T-helper 1 cell treated with Interleukin-12 subunit alpha and Interleukin-12 subunit beta and Interleukin-4 antibody, amounts not matched to agents 30 μg/mL and 1 μg/mL, for 36 hours (primary cell): ENCODE data around the gene KIAA1191.

Experiments used
- H3K27ac Mint-ChIP-seq: one replicate; pipeline ENCODE4 v1.8.0; 2021; ENCODE audit warnings: mild to moderate bottlenecking, mixed read lengths
- H3K27me3 Mint-ChIP-seq: one replicate; pipeline ENCODE4 v1.8.0; 2021; ENCODE audit warnings: low read depth, mixed read lengths
- H3K36me3 Mint-ChIP-seq: one replicate; pipeline ENCODE4 v1.8.0; 2021; ENCODE audit warnings: low read depth, mixed read lengths
- H3K4me1 Mint-ChIP-seq: one replicate; pipeline ENCODE4 v1.8.0; 2021; ENCODE audit warnings: low read depth, mixed read lengths
- H3K4me3 Mint-ChIP-seq: one replicate; pipeline ENCODE4 v1.8.0; 2021; ENCODE audit warnings: mild to moderate bottlenecking, moderate library complexity, mixed read lengths
- H3K9me3 Mint-ChIP-seq: one replicate; pipeline ENCODE4 v1.8.0; 2021; ENCODE audit warnings: mixed read lengths

Gene KIAA1191

GRCh38 chr5:176383248-176383905 is 21.8 kb upstream of the KIAA1191 start:
- Mint-ChIP-seq H3K4me3 (no peak overlapping the region), H3K4me1 (peaks cover 19% of the 10 kb centered on the region), H3K9me3 (no peaks in the 10 kb centered on the region), H3K36me3 (peaks cover 32% of the 10 kb centered on the region), H3K27me3 (no peaks in the 10 kb centered on the region), H3K27ac (no peak overlapping the region)

GRCh38 chr5:176382721-176383120 is 21.2 kb upstream of the KIAA1191 start:
- H3K27ac Mint-ChIP-seq = no peak overlapping the region
- H3K4me3 Mint-ChIP-seq = no peak overlapping the region
- no peaks in the 10 kb centered on the region for H3K9me3 Mint-ChIP-seq
- H3K36me3 Mint-ChIP-seq = peaks cover 30% of the 10 kb centered on the region
- no peaks in the 10 kb centered on the region for H3K27me3 Mint-ChIP-seq
- H3K4me1 Mint-ChIP-seq = peaks cover 19% of the 10 kb centered on the region

- Mint-ChIP-seq H3K9me3 (no peaks in the 10 kb centered on the region), H3K36me3 (peaks cover 29% of the 10 kb centered on the region), H3K4me3 (no peak overlapping the region), H3K27me3 (no peaks in the 10 kb centered on the region), H3K4me1 (peaks cover 11% of the 10 kb centered on the region), H3K27ac (no peak overlapping the region)
Measured at GRCh38 chr5:176381979-176382378, 20.4 kb upstream of the KIAA1191 start.

- Mint-ChIP-seq H3K4me1 (peaks cover 7% of the 10 kb centered on the region), H3K27me3 (no peaks in the 10 kb centered on the region), H3K36me3 (peaks cover 27% of the 10 kb centered on the region), H3K4me3 (no peak overlapping the region), H3K9me3 (no peaks in the 10 kb centered on the region), H3K27ac (no peak overlapping the region)
Measured at GRCh38 chr5:176381423-176381822, 19.9 kb upstream of the KIAA1191 start.

GRCh38 chr5:176379881-176380280 is 18.3 kb upstream of the KIAA1191 start:
- no peak overlapping the region for H3K4me3 Mint-ChIP-seq
- H3K27ac Mint-ChIP-seq = no peak overlapping the region
- H3K27me3 Mint-ChIP-seq = no peaks in the 10 kb centered on the region
- no peaks in the 10 kb centered on the region for H3K4me1 Mint-ChIP-seq
- no peaks in the 10 kb centered on the region for H3K9me3 Mint-ChIP-seq
- peaks cover 21% of the 10 kb centered on the region for H3K36me3 Mint-ChIP-seq

DNA sequence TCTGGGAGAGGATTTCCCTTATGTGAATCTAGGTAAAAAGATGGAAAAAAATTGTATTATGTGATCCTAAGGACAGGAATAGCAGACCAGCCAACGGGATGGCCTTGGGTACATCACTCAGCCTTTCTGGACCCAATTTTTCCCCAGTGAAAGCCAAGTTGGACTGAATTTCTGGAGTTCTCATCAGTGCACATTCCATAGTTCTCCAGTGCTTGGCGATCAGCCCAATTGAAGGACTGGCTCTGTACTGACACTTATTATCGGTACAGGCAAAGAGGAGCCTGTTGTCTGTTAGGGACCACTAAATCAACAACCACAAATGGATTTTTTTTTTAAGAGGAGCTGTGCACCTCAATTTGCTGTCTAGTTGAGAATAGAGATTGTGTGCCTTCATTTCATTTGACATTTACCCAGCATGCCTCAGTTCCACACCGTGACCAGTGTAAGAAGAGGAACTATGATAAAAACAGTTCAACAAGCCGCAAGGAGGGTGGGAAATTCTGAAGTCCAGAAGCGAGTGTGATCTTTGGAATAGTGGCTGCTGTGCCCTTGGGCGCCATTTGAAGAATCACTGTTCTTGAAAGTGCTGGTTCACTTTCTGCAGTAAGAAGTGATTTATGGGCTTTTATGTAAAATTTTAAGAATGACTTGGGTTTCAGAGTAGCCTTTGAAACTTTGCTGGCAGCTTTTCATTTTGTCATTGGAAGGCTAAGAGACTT is 11.7 kb upstream of the KIAA1191 start:
- Mint-ChIP-seq H3K4me1 (no peaks in the 10 kb centered on the region), H3K27me3 (no peaks in the 10 kb centered on the region), H3K27ac (no peak overlapping the region), H3K36me3 (peaks cover 8% of the 10 kb centered on the region), H3K9me3 (no peaks in the 10 kb centered on the region), H3K4me3 (no peak overlapping the region)

DNA sequence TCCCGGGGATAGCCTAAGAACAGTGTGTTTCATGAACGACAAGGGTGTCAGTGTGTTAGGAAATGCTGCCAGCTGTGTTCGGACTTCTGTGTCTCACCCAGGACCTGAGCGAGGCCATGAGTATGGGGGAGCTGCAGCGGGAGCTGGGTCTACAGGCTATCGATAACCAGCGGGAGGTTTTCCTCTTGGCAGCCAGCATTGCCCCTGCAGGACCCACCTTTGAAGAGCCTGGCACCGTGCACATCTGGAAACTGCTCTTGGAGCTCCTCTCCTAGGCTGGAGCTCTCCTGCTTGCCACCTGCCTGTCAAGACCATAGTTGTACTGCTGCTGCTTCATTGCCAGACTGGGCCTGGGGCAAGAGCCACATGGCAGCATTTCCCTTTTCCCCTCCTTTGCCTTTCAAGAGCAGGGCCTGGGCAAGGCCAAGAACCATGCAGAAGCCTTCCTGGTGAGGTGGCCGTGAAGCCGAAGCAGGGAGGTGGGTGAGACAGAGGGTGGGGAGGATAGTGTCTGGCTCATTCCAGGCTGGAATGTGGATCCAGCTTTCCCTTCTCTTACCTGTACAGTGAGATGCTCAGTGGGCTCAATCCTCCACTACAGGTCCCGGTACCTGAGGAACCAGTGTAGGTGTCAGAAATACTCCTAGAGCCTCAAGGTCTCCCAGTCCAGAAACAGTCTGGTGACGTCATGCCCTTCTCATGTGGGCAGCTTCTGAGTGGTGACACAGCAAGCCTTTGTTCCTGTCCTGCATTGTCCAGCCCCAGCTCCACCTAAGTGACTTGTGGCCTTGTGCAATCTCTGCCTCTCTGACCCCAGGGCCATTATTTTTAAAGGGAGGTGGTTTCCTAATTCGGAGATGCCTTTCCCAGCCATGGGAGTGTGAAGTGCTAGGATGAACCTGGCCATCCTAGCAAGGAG is 10.3 kb upstream of the KIAA1191 start:
- H3K4me3 Mint-ChIP-seq = no peak overlapping the region
- peaks cover 9% of the 10 kb centered on the region for H3K4me1 Mint-ChIP-seq
- peaks cover 19% of the 10 kb centered on the region for H3K36me3 Mint-ChIP-seq
- H3K27me3 Mint-ChIP-seq = no peaks in the 10 kb centered on the region
- no peaks in the 10 kb centered on the region for H3K9me3 Mint-ChIP-seq
- no peak overlapping the region for H3K27ac Mint-ChIP-seq

GRCh38 chr5:176369934-176370711 is 8.6 kb upstream of the KIAA1191 start:
- H3K36me3 Mint-ChIP-seq = peaks cover 15% of the 10 kb centered on the region
- H3K4me3 Mint-ChIP-seq = no peak overlapping the region
- peaks cover 9% of the 10 kb centered on the region for H3K4me1 Mint-ChIP-seq
- H3K9me3 Mint-ChIP-seq = no peaks in the 10 kb centered on the region
- H3K27ac Mint-ChIP-seq = no peak overlapping the region
- no peaks in the 10 kb centered on the region for H3K27me3 Mint-ChIP-seq

GRCh38 chr5:176368726-176369125 is 7.2 kb upstream of the KIAA1191 start:
- no peak overlapping the region for H3K4me3 Mint-ChIP-seq
- peaks cover 15% of the 10 kb centered on the region for H3K36me3 Mint-ChIP-seq
- H3K9me3 Mint-ChIP-seq = no peaks in the 10 kb centered on the region
- H3K27ac Mint-ChIP-seq = no peak overlapping the region
- H3K4me1 Mint-ChIP-seq = peaks cover 12% of the 10 kb centered on the region
- no peaks in the 10 kb centered on the region for H3K27me3 Mint-ChIP-seq

DNA sequence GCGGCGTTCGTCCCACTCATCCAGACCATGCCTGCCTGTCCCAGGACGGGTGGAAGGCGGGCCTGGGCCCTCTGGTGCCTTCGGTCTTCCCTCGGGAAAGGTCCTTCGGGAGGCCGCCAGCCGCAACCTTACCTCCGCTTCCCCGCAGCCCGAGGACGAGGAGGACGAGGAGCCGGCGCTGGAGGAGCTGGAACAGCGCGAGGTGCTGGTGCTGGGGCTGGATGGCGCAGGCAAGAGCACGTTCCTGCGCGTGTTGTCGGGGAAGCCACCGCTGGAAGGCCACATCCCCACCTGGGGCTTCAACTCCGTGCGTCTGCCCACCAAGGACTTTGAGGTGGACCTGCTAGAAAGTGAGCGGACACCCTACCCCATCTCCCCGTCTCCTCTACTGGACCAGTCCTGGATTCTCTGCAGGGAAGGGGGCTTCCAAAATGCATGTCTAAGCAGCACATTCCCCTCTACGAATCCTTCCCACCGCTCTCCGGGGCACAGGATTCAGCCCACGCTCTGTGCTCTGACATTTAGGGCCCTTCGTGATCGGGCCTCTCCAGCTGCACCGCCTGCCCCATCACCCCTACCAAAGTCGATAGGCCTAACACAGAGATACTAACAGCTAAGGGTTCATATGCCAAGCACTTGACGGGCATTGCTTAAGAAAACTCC is 4.8 kb upstream of the KIAA1191 start:
- Mint-ChIP-seq H3K4me3 (peak overlapping the region; percentile 75), H3K4me1 (peaks cover 24% of the 10 kb centered on the region), H3K9me3 (no peaks in the 10 kb centered on the region), H3K27me3 (no peaks in the 10 kb centered on the region), H3K27ac (peak overlapping the region; percentile 72), H3K36me3 (peaks cover 13% of the 10 kb centered on the region)

GRCh38 chr5:176365351-176366231 is 4.0 kb upstream of the KIAA1191 start, which contains the start of gene ARL10:
Gene ARL10 (plus strand): TSS chr5:176365487. CDS start chr5:176365564, 77 bp downstream.
- Mint-ChIP-seq H3K4me3 (peak within 1 kb of the TSS; percentile 75), H3K9me3 (no peaks in the 10 kb centered on the region), H3K27me3 (no peaks in the 10 kb centered on the region), H3K27ac (peak within 1 kb of the TSS; percentile 36), H3K4me1 (peaks cover 24% of the 10 kb centered on the region), H3K36me3 (peaks cover 13% of the 10 kb centered on the region)

DNA sequence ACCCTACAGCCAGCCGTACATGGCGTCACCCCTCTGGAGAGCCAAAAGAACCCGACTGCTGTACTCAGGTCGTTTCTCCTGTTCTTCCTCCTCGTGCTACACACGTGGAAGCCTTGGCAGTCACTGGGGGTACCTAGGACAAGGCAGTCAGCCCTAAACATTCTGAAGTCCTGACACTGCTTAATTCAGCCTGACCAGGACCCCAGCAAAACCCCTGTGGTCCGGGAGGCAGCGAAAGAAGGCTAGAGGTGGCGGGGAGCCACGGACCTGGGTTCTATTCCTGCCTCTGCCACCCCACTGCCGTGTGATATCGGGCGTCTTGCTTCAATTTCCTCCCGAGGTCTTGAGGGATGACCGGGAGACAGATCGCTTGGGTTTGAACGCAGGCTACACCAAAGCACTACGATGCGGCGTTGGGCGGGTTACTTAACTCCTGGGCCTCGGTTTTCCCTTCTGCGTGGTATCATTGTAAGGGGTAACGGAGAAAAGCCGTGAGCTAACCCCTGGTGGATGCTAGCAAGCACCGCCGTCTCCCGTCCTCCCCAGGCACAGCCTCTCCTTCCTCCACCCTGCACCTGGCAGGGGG is 3.3 kb upstream of the KIAA1191 start:
- peaks cover 14% of the 10 kb centered on the region for H3K36me3 Mint-ChIP-seq
- H3K4me3 Mint-ChIP-seq = peak overlapping the region; percentile 62
- H3K9me3 Mint-ChIP-seq = no peaks in the 10 kb centered on the region
- peaks cover 25% of the 10 kb centered on the region for H3K4me1 Mint-ChIP-seq
- peak overlapping the region; percentile 36 for H3K27ac Mint-ChIP-seq
- no peaks in the 10 kb centered on the region for H3K27me3 Mint-ChIP-seq

DNA sequence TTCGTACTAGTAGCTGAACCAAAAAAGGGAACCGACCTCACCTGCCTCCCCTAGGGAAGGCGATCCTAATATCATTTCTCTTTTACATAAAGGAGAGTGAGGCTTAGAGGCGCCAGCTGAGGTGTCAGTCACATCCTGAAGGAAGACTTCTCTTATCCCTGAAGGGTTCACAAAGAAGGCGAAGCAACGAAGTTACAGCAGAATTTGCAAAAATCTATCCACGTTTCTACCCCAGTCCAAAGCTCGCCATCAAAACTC is 598 bp upstream of the KIAA1191 start:
- H3K27ac Mint-ChIP-seq = peak overlapping the region; percentile 96
- peak overlapping the region; percentile 98 for H3K4me3 Mint-ChIP-seq
- H3K9me3 Mint-ChIP-seq = no peaks in the 10 kb centered on the region
- no peaks in the 10 kb centered on the region for H3K27me3 Mint-ChIP-seq
- peaks cover 31% of the 10 kb centered on the region for H3K4me1 Mint-ChIP-seq
- peaks cover 14% of the 10 kb centered on the region for H3K36me3 Mint-ChIP-seq
